Keratinocyte (primary cell): ENCODE results near the gene UBFD1. TPM values are rescaled to one million over a fixed set of nuclear protein-coding genes. Genes with fewer than 3 reads are reported as not detected.

Experiments
- DNase-seq: peaks from one replicate; pipeline ENCODE4 v3.0.0-alpha.2; 2011; ENCODE audit warnings: low read depth, missing footprints, low spot score
- FAIRE-seq: peaks from 2 replicates; lab custom pipeline; 2011; peaks lifted over from hg19 to GRCh38; lab: Jason Lieb, UNC
- H2AFZ ChIP-seq: 2 replicates; pipeline ENCODE4 v1.6.0; 2012; ENCODE audit warnings: low read length, control low read depth, inconsistent platforms; ENCODE audit not compliant: control insufficient read depth
- H3K27ac ChIP-seq: 2 replicates; pipeline ENCODE4 v1.5.1; 2011; ENCODE audit warnings: low read length; ENCODE audit not compliant: control insufficient read depth, insufficient read depth
- H3K27me3 ChIP-seq: 3 replicates; pipeline ENCODE4 v1.6.0; 2011; ENCODE audit warnings: low read length; ENCODE audit not compliant: control insufficient read depth, insufficient read depth; ENCODE audit errors: extremely low read depth
- H3K36me3 ChIP-seq, 2 experiments: 2 replicates in 1 of 2; 3 replicates in 1 of 2; pipeline ENCODE4 v1.5.1; 2011; ENCODE audit warnings: low read length in 2 of 2, mild to moderate bottlenecking in 1 of 2; ENCODE audit not compliant: control insufficient read depth in 2 of 2, insufficient read depth in 2 of 2; ENCODE audit errors: extremely low read depth in 1 of 2
- H3K4me1 ChIP-seq: 3 replicates; pipeline ENCODE4 v1.5.1; 2011; ENCODE audit warnings: low read length; ENCODE audit not compliant: control insufficient read depth, insufficient read depth; ENCODE audit errors: extremely low read depth
- H3K4me2 ChIP-seq: 3 replicates; pipeline ENCODE4 v1.6.0; 2011; ENCODE audit warnings: low read depth, low read length; ENCODE audit not compliant: control insufficient read depth, insufficient read depth; ENCODE audit errors: extremely low read depth
- H3K4me3 ChIP-seq, 3 experiments: fragments of 200-600 bp in 1 of 3; sonication (generic) in 1 of 3; 2 replicates in 2 of 3; 3 replicates in 1 of 3; pipeline ENCODE4 v1.5.1; 2011 to 2016; ENCODE audit warnings: low read length in 3 of 3, mild to moderate bottlenecking in 3 of 3, control low read depth in 2 of 3, inconsistent platforms in 1 of 3, low read depth in 1 of 3, mixed read lengths in 1 of 3, mixed run types in 1 of 3, moderate library complexity in 1 of 3; ENCODE audit not compliant: control insufficient read depth in 2 of 3, insufficient read depth in 2 of 3; ENCODE audit errors: extremely low read depth in 1 of 3
- H3K79me2 ChIP-seq: 2 replicates; pipeline ENCODE4 v1.6.0; 2012; ENCODE audit warnings: low read length; ENCODE audit not compliant: control insufficient read depth, insufficient read depth
- H3K9ac ChIP-seq: 3 replicates; pipeline ENCODE4 v1.6.0; 2011; ENCODE audit warnings: low read length; ENCODE audit not compliant: control insufficient read depth, insufficient read depth; ENCODE audit errors: extremely low read depth
- H3K9me1 ChIP-seq: 3 replicates; pipeline ENCODE4 v1.6.0; 2011; ENCODE audit warnings: low read length; ENCODE audit not compliant: control insufficient read depth, insufficient read depth; ENCODE audit errors: extremely low read depth
- H3K9me3 ChIP-seq: 2 replicates; pipeline ENCODE4 v1.5.1; 2012; ENCODE audit warnings: low read depth, low read length; ENCODE audit not compliant: control insufficient read depth
- H4K20me1 ChIP-seq: 3 replicates; pipeline ENCODE4 v1.6.0; 2011; ENCODE audit warnings: low read length; ENCODE audit not compliant: control insufficient read depth, insufficient read depth; ENCODE audit errors: extremely low read depth
- EZH2 ChIP-seq: IDR thresholded peaks from one replicate; pipeline ENCODE4 v1.6.1; 2012; ENCODE audit warnings: inconsistent platforms, mild to moderate bottlenecking, low read length, moderate library complexity
- dilution Hi-C: fragments of 300-500 bp; cut with MboI; formaldehyde crosslinking; loops from one replicate; pipeline ENCODE4 v1.7.0; 2020; ENCODE audit warnings: low sequenced_read_pairs; ENCODE audit not compliant: extremely low pct_ligation_motif_present
- polyA plus RNA-seq, 5 experiments: library from polyadenylated mRNA; depleted of rRNA in 3 of 5; stranded (reverse) in 3 of 5; stranded (forward) in 1 of 5; unstranded in 1 of 5; fragments of >200 nt; gene quantifications; 1 replicate in 1 of 5; 2 replicates in 3 of 5; 3 replicates in 1 of 5; pipeline versions ENCODE4 v1.2.1 to v1.2.3, GENCODE V29; 2011 to 2012; ENCODE audit warnings: missing spikeins in 2 of 5, low read depth in 1 of 5, low replicate concordance in 1 of 5
- TF ChIP-seq, protein P1 (sequence below), 3 experiments: IDR thresholded peaks in 1 of 3; conservative IDR thresholded peaks in 1 of 3; optimal IDR thresholded peaks in 1 of 3; 2 replicates in 2 of 3; 3 replicates in 1 of 3; pipeline versions ENCODE3 to v1.5.1; 2011; ENCODE audit warnings: low read length in 3 of 3, mild to moderate bottlenecking in 3 of 3, moderate library complexity in 2 of 3, control low read depth in 1 of 3, inconsistent platforms in 1 of 3; ENCODE audit not compliant: insufficient read depth in 2 of 3; ENCODE audit errors: extremely low read depth in 1 of 3

UBFD1 gene
- polyA plus RNA-seq, 1 donor (not counting 4 experiments of a cell fraction or from before 2014, with no cell fraction given): 36.3 TPM

DNA sequence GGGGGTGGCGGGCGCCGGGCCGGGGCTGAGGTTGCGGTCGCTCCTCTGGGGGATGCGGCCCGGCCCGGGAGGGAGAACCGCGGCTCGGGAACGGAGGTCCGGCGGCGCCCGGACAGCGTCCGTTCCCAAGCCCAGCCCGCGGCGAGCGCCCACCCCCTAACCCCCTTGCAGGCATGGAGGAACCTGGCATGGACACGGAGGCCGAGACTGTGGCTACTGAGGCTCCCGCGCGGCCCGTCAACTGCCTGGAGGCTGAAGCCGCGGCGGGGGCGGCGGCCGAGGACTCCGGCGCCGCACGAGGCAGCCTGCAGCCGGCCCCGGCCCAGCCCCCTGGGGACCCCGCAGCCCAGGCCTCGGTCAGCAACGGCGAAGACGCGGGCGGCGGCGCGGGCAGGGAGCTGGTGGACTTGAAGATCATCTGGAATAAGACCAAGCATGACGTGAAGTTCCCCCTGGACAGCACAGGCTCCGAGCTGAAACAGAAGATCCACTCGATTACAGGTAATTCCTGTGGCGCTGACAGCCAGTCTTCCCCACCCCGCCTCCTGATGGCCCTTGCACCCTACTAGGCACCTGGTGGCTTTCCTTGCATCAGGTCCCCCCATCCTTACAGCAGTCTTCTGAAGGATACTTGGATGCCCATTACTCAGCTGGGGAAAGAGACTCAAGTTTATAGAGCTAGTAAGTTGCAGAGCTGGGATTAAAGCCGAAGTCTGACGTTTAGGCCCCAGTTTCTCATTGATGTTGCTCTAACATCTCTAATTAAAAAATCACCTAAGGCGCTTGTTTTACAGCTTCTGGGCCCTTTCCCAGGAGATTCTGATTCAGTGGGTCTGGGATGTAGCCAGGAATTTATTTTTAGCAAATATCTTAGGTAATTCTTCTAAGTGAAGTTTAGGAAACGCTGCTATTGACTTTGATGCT lies 514 bp downstream of the UBFD1 start:
- peak overlapping the region; percentile 62 for H2AFZ ChIP-seq
- peaks cover 7% of the 10 kb centered on the region for H3K4me1 ChIP-seq
- H3K36me3 ChIP-seq: peaks cover 21 to 26% of the 10 kb centered on the region in 2 experiments
- H3K4me3 ChIP-seq: peak overlapping the region; percentile 76 to 97 (median 95)
- DNase-seq: no peak
- H4K20me1 ChIP-seq: no peaks in the 10 kb centered on the region
- H3K27ac ChIP-seq: peak overlapping the region; percentile 92
- peaks cover 40% of the 10 kb centered on the region for H3K79me2 ChIP-seq
- peak overlapping the region; percentile 89 for H3K9ac ChIP-seq
- no peaks in the 10 kb centered on the region for H3K9me3 ChIP-seq
- TF ChIP-seq, protein P1, sequence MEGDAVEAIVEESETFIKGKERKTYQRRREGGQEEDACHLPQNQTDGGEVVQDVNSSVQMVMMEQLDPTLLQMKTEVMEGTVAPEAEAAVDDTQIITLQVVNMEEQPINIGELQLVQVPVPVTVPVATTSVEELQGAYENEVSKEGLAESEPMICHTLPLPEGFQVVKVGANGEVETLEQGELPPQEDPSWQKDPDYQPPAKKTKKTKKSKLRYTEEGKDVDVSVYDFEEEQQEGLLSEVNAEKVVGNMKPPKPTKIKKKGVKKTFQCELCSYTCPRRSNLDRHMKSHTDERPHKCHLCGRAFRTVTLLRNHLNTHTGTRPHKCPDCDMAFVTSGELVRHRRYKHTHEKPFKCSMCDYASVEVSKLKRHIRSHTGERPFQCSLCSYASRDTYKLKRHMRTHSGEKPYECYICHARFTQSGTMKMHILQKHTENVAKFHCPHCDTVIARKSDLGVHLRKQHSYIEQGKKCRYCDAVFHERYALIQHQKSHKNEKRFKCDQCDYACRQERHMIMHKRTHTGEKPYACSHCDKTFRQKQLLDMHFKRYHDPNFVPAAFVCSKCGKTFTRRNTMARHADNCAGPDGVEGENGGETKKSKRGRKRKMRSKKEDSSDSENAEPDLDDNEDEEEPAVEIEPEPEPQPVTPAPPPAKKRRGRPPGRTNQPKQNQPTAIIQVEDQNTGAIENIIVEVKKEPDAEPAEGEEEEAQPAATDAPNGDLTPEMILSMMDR (optimal IDR thresholded peaks at IDR 0.05 in 1 of 3, IDR thresholded peaks at IDR 0.05 in 1 of 3, conservative IDR thresholded peaks at IDR 0.05 in 1 of 3; ENCODE audit: extremely low read depth in 1 of 3, insufficient read depth in 2 of 3, low read length in 3 of 3): no peak
- TF ChIP-seq EZH2: no peak
- H3K27me3 ChIP-seq: no peaks in the 10 kb centered on the region
- dilution Hi-C loops: no loop called here
- no peak for FAIRE-seq
- H3K4me2 ChIP-seq: peak overlapping the region; percentile 96
- H3K9me1 ChIP-seq: no peaks in the 10 kb centered on the region

DNA sequence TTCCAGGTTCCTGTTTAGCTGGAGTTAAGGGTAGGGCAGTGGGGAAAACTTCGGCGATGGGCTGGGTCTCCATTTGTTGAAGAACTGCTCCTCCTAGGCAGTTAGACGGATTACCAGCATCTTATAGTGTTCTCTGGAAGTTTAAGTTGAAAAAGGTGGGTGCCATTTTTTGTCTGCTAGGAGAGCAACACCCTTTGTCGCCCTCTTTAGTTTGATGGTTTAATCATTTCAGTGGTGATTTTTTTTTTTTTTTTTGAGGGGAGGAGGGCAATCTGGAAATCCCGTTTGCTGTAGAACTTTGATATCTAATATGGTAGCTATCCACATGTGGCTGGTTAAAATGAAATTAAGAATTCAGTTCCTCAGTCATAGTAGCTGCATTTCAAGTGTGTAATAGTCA lies 4.1 kb downstream of the UBFD1 start:
- FAIRE-seq: no peak
- no peak overlapping the region for H3K4me2 ChIP-seq
- no peaks in the 10 kb centered on the region for H3K9me1 ChIP-seq
- no peaks in the 10 kb centered on the region for H4K20me1 ChIP-seq
- H3K27ac ChIP-seq: no peak overlapping the region
- dilution Hi-C loops: no loop called here
- no peaks in the 10 kb centered on the region for H3K9me3 ChIP-seq
- no peak overlapping the region for H3K4me3 ChIP-seq
- H2AFZ ChIP-seq: no peak overlapping the region
- H3K9ac ChIP-seq: no peak overlapping the region
- H3K27me3 ChIP-seq: no peaks in the 10 kb centered on the region
- DNase-seq: no peak
- H3K36me3 ChIP-seq: peaks cover 38 to 43% of the 10 kb centered on the region in 2 experiments
- peaks cover 34% of the 10 kb centered on the region for H3K79me2 ChIP-seq
- peaks cover 5% of the 10 kb centered on the region for H3K4me1 ChIP-seq
- TF ChIP-seq EZH2: no peak
- TF ChIP-seq, protein P1 (optimal IDR thresholded peaks at IDR 0.05 in 1 of 3, IDR thresholded peaks at IDR 0.05 in 1 of 3, conservative IDR thresholded peaks at IDR 0.05 in 1 of 3; ENCODE audit: extremely low read depth in 1 of 3, insufficient read depth in 2 of 3, low read length in 3 of 3): no peak
